HL-60 (cell line): ENCODE results near the gene SLC17A7.

Experiments
- DNase-seq, 2 experiments: peaks; one replicate each; pipeline ENCODE4 v3.0.0-alpha.2; 2010 to 2020; ENCODE audit warnings: low read depth in 1 of 2, low spot score in 1 of 2
- H3K27ac ChIP-seq: fragments of 250-450 bp; sonication (Bioruptor Pico); replicated peaks from 2 replicates; pipeline ENCODE4 v1.5.1; 2020; ENCODE audit warnings: mild to moderate bottlenecking, moderate library complexity
- H3K27me3 ChIP-seq: fragments of 250-450 bp; sonication (Bioruptor Pico); 2 replicates; pipeline ENCODE4 v1.5.1; 2021; ENCODE audit warnings: mild to moderate bottlenecking, moderate library complexity; ENCODE audit not compliant: insufficient read depth, poor library complexity, severe bottlenecking
- H3K4me3 ChIP-seq: replicated peaks from 2 replicates; pipeline ENCODE4 v1.5.1; 2011; ENCODE audit warnings: mild to moderate bottlenecking, control low read depth, low read length; ENCODE audit not compliant: insufficient read depth
- GABPA ChIP-seq: IDR thresholded peaks from 2 replicates; pipeline ENCODE4 v1.6.1; 2012; ENCODE audit warnings: low read depth
- POLR2AphosphoS5 ChIP-seq: IDR thresholded peaks from 2 replicates; pipeline ENCODE4 v1.6.1; 2012; ENCODE audit warnings: low read depth
- SPI1 ChIP-seq: IDR thresholded peaks from 2 replicates; pipeline ENCODE4 v1.6.1; 2012; ENCODE audit warnings: low read depth, mild to moderate bottlenecking, borderline replicate concordance
- TF ChIP-seq, protein P1 (sequence below): IDR thresholded peaks from 2 replicates; pipeline ENCODE4 v1.6.1; 2012; ENCODE audit warnings: low read depth; ENCODE audit not compliant: insufficient replicate concordance
- TF ChIP-seq, protein P2 (sequence below): IDR thresholded peaks from one replicate; pipeline ENCODE4 v1.5.1; 2011; ENCODE audit warnings: low read length, control low read depth, inconsistent platforms; ENCODE audit not compliant: insufficient read depth

SLC17A7 gene

DNA sequence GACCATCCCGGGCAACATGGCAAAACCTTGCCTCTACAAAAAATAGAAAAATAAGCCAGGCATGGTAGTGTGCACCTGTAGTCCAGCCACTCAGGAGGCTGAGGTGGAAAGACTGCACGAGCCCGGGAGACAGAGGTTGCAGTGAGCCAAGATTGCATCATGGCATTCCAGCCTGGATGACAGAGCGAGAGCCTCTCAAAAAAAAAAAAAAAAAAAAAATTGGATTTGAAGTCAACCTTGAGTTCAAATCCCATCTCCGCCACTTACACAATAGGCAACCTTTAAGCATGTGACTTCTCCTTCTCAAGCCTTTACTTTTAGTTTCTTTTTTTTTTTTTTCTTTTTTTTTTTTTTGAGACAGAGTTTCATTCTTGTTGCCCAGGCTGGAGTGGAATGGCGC is 41.3 kb downstream of the SLC17A7 start:
- no peak overlapping the region for H3K4me3 ChIP-seq
- H3K27me3 ChIP-seq, result no peaks in the 10 kb centered on the region
- H3K27ac ChIP-seq, result no peak overlapping the region
- no peak for TF ChIP-seq POLR2AphosphoS5
- no peak for TF ChIP-seq SPI1
- TF ChIP-seq GABPA, result no peak
- DNase-seq, result no peak

DNA sequence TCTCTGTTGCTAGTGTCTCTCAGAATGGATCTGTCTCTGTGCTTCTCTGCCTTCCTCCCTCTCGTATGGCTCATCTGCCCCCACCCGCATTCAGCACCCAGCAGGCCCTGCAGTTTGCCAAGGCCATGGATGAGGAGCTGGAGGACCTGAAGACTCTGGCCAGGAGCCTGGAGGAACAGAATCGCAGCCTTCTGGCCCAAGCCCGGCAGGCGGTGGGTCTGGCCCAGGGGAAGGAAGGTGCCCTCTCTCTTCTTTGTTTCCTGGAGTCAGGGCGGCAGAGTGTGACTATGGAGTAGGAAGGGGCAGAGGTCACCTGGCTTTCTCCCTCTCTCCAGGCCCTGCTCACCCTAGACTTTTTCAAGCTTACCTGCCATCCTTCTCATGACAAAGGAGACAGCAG is 42.4 kb downstream of the SLC17A7 start:
- Histone ChIP-seq H3K4me3 (no peak overlapping the region), H3K27me3 (no peaks in the 10 kb centered on the region), H3K27ac (no peak overlapping the region)
- DNase-seq, result no peak
- TF ChIP-seq POLR2AphosphoS5, result no peak

DNA sequence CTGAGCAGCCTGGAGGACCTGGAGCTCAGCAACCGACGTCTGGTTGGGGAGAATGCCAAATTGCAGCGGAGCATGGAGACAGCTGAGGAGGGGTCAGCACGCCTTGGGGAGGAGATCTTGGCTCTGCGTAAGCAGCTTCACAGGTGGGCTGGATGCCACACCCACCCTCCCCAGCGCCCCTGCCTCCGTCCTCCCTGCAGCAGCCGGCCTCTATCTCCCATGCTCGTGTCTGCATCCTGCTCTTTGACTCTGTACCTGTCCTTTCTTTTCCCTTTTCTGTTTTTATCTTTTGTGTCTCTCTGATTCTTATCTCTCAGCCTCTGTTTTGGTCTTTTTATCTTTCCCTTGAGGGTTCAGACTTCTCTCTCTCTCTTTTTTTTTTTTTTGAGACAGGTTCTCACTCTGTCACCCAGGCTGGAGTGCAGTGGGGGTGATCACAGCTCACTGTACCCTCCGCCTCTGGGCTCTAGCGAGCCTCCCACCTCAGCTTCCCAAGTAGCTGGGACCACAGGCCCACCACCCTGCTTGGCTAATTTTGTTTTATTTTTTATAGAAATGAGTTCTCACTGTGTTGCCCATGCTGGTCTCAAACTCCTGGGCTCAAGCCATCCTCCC is 43.2 kb downstream of the SLC17A7 start:
- Histone ChIP-seq H3K27ac (no peak overlapping the region), H3K4me3 (no peak overlapping the region), H3K27me3 (no peaks in the 10 kb centered on the region)
- TF ChIP-seq, protein P1, sequence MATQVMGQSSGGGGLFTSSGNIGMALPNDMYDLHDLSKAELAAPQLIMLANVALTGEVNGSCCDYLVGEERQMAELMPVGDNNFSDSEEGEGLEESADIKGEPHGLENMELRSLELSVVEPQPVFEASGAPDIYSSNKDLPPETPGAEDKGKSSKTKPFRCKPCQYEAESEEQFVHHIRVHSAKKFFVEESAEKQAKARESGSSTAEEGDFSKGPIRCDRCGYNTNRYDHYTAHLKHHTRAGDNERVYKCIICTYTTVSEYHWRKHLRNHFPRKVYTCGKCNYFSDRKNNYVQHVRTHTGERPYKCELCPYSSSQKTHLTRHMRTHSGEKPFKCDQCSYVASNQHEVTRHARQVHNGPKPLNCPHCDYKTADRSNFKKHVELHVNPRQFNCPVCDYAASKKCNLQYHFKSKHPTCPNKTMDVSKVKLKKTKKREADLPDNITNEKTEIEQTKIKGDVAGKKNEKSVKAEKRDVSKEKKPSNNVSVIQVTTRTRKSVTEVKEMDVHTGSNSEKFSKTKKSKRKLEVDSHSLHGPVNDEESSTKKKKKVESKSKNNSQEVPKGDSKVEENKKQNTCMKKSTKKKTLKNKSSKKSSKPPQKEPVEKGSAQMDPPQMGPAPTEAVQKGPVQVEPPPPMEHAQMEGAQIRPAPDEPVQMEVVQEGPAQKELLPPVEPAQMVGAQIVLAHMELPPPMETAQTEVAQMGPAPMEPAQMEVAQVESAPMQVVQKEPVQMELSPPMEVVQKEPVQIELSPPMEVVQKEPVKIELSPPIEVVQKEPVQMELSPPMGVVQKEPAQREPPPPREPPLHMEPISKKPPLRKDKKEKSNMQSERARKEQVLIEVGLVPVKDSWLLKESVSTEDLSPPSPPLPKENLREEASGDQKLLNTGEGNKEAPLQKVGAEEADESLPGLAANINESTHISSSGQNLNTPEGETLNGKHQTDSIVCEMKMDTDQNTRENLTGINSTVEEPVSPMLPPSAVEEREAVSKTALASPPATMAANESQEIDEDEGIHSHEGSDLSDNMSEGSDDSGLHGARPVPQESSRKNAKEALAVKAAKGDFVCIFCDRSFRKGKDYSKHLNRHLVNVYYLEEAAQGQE, result no peak
- TF ChIP-seq SPI1 (no peak), GABPA (no peak)
- TF ChIP-seq, protein P2, sequence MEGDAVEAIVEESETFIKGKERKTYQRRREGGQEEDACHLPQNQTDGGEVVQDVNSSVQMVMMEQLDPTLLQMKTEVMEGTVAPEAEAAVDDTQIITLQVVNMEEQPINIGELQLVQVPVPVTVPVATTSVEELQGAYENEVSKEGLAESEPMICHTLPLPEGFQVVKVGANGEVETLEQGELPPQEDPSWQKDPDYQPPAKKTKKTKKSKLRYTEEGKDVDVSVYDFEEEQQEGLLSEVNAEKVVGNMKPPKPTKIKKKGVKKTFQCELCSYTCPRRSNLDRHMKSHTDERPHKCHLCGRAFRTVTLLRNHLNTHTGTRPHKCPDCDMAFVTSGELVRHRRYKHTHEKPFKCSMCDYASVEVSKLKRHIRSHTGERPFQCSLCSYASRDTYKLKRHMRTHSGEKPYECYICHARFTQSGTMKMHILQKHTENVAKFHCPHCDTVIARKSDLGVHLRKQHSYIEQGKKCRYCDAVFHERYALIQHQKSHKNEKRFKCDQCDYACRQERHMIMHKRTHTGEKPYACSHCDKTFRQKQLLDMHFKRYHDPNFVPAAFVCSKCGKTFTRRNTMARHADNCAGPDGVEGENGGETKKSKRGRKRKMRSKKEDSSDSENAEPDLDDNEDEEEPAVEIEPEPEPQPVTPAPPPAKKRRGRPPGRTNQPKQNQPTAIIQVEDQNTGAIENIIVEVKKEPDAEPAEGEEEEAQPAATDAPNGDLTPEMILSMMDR, result no peak
- DNase-seq, result no peak

DNA sequence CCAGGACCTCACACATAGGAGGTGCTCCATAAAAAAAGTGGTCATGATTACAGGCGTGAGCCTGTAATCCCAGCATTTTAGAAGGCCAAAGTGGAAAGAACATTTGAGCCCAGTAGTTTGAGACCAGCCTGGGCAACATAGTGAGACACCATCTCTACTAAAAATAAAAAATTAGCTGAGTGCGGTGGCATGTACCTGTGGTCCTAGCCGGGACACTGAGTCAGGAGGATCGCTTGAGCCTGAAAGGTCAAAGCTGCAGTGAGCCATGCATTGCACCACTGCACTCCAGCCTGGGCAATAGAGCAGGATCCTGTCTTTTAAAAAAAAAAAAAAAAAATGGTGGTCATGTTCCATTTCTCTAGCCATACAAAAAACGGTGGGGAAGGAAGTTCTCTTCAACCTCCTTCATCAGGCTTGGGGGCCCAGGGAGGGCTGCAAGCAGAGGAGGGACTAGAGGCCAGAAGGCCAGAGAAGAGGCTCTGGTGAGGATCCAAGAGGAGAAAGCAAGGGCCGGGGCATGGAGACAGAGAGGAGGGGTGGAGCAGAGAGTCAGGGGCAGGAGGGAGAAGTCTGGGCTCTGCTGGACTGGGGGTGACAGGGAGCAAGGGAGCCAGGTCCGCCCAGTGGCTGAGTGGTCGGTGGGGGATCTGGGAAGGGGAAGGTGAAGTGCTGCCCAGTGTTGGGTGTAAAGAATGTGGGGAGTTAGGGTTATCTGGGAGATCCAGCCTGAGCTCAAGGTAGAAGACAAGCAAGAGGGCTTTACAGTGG is 44.4 kb downstream of the SLC17A7 start:
- H3K27ac ChIP-seq, result no peak overlapping the region
- no peak for TF ChIP-seq GABPA
- TF ChIP-seq, protein P2, result no peak
- TF ChIP-seq SPI1, result no peak
- TF ChIP-seq, protein P1, result no peak
- no peak for TF ChIP-seq POLR2AphosphoS5
- peaks cover 3% of the 10 kb centered on the region for H3K27me3 ChIP-seq
- no peak overlapping the region for H3K4me3 ChIP-seq
- no peak for DNase-seq
